Activated naive CD4-positive, alpha-beta T cell treated with anti-CD3 and anti-CD28 coated beads, Interleukin-2, amount 10 ng/mL, durations not matched to agents 5 hours and 36 hours (primary cell): Measurements from ENCODE around the gene WHRN. TPM values are rescaled to one million over a fixed set of nuclear protein-coding genes. Genes with fewer than 3 reads are reported as not detected.

Source experiments
- total RNA-seq, 2 experiments: library from RNA; stranded (reverse); gene quantifications; one replicate each; pipeline ENCODE4 v1.2.3, GENCODE V29; 2021

WHRN gene
- total RNA-seq, result 1 to 10 TPM in 1 of 2 experiments, under 1 TPM in 1; 0.75 to 1.2 TPM

GRCh38 chr9:114505187-114506081, at the start of gene WHRN:
WHRN (minus strand) TSS chr9:114505473; CDS start chr9:114504801, 672 bp downstream.

GRCh38 chr9:114387680-114388356, 117.5 kb downstream of the WHRN start, which contains the start of gene AKNA:
AKNA (minus strand) TSS chr9:114387982; CDS start chr9:114381333, 6,649 bp downstream.

Other genes with a start within 250 kb of the WHRN start
- not detected for gene ORM1, start 182.4 kb downstream of the WHRN start, total RNA-seq
- not detected for gene ORM2, start 175.6 kb downstream of the WHRN start, total RNA-seq
- gene AKNA, start 117.5 kb downstream of the WHRN start, total RNA-seq, result 100 to 1,000 TPM; 320 to 327 TPM
- gene ATP6V1G1, start 82.3 kb upstream of the WHRN start, total RNA-seq, result 100 to 1,000 TPM; 101 to 103 TPM
- 10 to 100 TPM; 24.1 to 26.6 TPM for gene TMEM268, start 105.8 kb upstream of the WHRN start, total RNA-seq
- not detected for gene TEX53, start 152.3 kb upstream of the WHRN start, total RNA-seq
- gene TEX48, start 176.7 kb upstream of the WHRN start, total RNA-seq, result under 1 TPM in 1 of 2 experiments, not detected in 1; 0.55 TPM